Neural progenitor cell (in vitro differentiated cells): ENCODE results near the gene PFN4. TPM values are rescaled to one million over a fixed set of nuclear protein-coding genes. Genes with fewer than 3 reads are reported as not detected.

ENCODE experiments used
- DNase-seq: peaks from one replicate; pipeline ENCODE4 v3.0.0-alpha.2; 2016; ENCODE audit warnings: low spot score
- H2AFZ ChIP-seq: fragments of 200-600 bp; sonication (generic); replicated peaks from 2 replicates; pipeline ENCODE4 v1.6.1; 2016; ENCODE audit warnings: antibody characterized with exemption
- H3F3A ChIP-seq: fragments of 200-600 bp; sonication (generic); 2 replicates; pipeline ENCODE4 v1.6.1; 2016; ENCODE audit warnings: antibody characterized with exemption, low read depth
- H3K27ac ChIP-seq: fragments of 200-600 bp; sonication (generic); 2 replicates; pipeline ENCODE4 v1.5.1; 2016; ENCODE audit warnings: mild to moderate bottlenecking
- H3K27me3 ChIP-seq: fragments of 200-600 bp; sonication (generic); 2 replicates; pipeline ENCODE4 v1.6.1; 2016; ENCODE audit warnings: mild to moderate bottlenecking, moderate library complexity
- H3K36me3 ChIP-seq: fragments of 200-600 bp; sonication (generic); 2 replicates; pipeline ENCODE4 v1.5.1; 2016
- H3K4me1 ChIP-seq: fragments of 200-600 bp; sonication (generic); 2 replicates; pipeline ENCODE4 v1.6.1; 2016; ENCODE audit warnings: mixed run types
- H3K4me2 ChIP-seq: fragments of 200-600 bp; sonication (generic); 2 replicates; pipeline ENCODE4 v1.6.1; 2016
- H3K4me3 ChIP-seq: fragments of 200-600 bp; sonication (generic); 2 replicates; pipeline ENCODE4 v1.5.1; 2016
- H3K79me2 ChIP-seq: fragments of 200-600 bp; sonication (generic); 2 replicates; pipeline ENCODE4 v1.6.1; 2016; ENCODE audit warnings: low read depth
- H3K9ac ChIP-seq: fragments of 200-600 bp; sonication (generic); 2 replicates; pipeline ENCODE4 v1.6.1; 2016
- H3K9me3 ChIP-seq: fragments of 200-600 bp; sonication (generic); 2 replicates; pipeline ENCODE4 v1.5.1; 2016; ENCODE audit warnings: low read depth
- H4K20me1 ChIP-seq: fragments of 200-600 bp; sonication (generic); 2 replicates; pipeline ENCODE4 v1.6.1; 2016; ENCODE audit warnings: low read depth
- H3K27ac Mint-ChIP-seq: 3 replicates; pipeline ENCODE4 v1.8.0; 2021; ENCODE audit warnings: mixed read lengths
- H3K27me3 Mint-ChIP-seq: 2 replicates; pipeline ENCODE4 v1.8.0; 2022; ENCODE audit warnings: low read depth, mild to moderate bottlenecking, inconsistent platforms, moderate library complexity, mixed read lengths; ENCODE audit not compliant: insufficient read depth
- H3K36me3 Mint-ChIP-seq: 3 replicates; pipeline ENCODE4 v1.8.0; 2021; ENCODE audit warnings: mixed read lengths
- H3K4me1 Mint-ChIP-seq: 3 replicates; pipeline ENCODE4 v1.8.0; 2021; ENCODE audit warnings: mixed read lengths
- H3K4me3 Mint-ChIP-seq: 3 replicates; pipeline ENCODE4 v1.8.0; 2021; ENCODE audit warnings: mild to moderate bottlenecking, moderate library complexity, mixed read lengths
- H3K9me3 Mint-ChIP-seq: 3 replicates; pipeline ENCODE4 v1.8.0; 2020; ENCODE audit warnings: mixed read lengths
- CTCF ChIP-seq: fragments of 200-600 bp; sonication (generic); IDR thresholded peaks from 2 replicates; pipeline ENCODE4 v1.5.1; 2017; ENCODE audit warnings: antibody characterized with exemption, mild to moderate bottlenecking
- EZH2 ChIP-seq: fragments of 200-600 bp; sonication (generic); IDR thresholded peaks from 2 replicates; pipeline ENCODE4 v1.6.1; 2017; ENCODE audit warnings: antibody characterized with exemption, mild to moderate bottlenecking, moderate library complexity
- EZH2phosphoT487 ChIP-seq: fragments of 200-600 bp; sonication (generic); IDR thresholded peaks from 2 replicates; pipeline ENCODE4 v1.6.1; 2017; ENCODE audit warnings: antibody characterized with exemption
- total RNA-seq: library from RNA; depleted of rRNA; stranded (reverse); fragments of >200 nt; gene quantifications from 2 replicates; pipeline ENCODE4 v1.2.3, GENCODE V29; 2015; ENCODE audit warnings: low replicate concordance

PFN4 gene
- total RNA-seq, 1 donor from 2014 or later = 0.21 TPM

- peaks cover 12% of the 10 kb centered on the region for H3K9me3 Mint-ChIP-seq
- no peaks in the 10 kb centered on the region for H3K4me1 Mint-ChIP-seq
- no peak overlapping the region for H3K27ac Mint-ChIP-seq
Observed at GRCh38 chr2:24163601-24164000, 40.5 kb upstream of the PFN4 start.

GRCh38 chr2:24163186-24163585 is 40.1 kb upstream of the PFN4 start:
- no peaks in the 10 kb centered on the region for H3K27me3 ChIP-seq
- TF ChIP-seq EZH2 (no peak), EZH2phosphoT487 (no peak), CTCF (no peak)
- Mint-ChIP-seq H3K27ac (no peak overlapping the region), H3K4me1 (no peaks in the 10 kb centered on the region), H3K4me3 (no peak overlapping the region), H3K36me3 (peaks cover 10% of the 10 kb centered on the region), H3K9me3 (peaks cover 12% of the 10 kb centered on the region), H3K27me3 (peaks cover 5% of the 10 kb centered on the region)
- H3K4me2 ChIP-seq = no peak overlapping the region
- H3K9ac ChIP-seq = no peak overlapping the region
- DNase-seq = no peak
- no peaks in the 10 kb centered on the region for H3K79me2 ChIP-seq
- no peak overlapping the region for H3K4me3 ChIP-seq
- H2AFZ ChIP-seq = no peak overlapping the region
- no peaks in the 10 kb centered on the region for H3K4me1 ChIP-seq
- no peaks in the 10 kb centered on the region for H4K20me1 ChIP-seq
- H3F3A ChIP-seq = no peaks in the 10 kb centered on the region
- no peak overlapping the region for H3K27ac ChIP-seq
- H3K36me3 ChIP-seq = peaks cover 3% of the 10 kb centered on the region
- H3K9me3 ChIP-seq = peaks cover 8% of the 10 kb centered on the region

More at GRCh38 chr2:24163601-24164000, 40.5 kb upstream of the PFN4 start:
- H3K36me3 ChIP-seq = peaks cover 3% of the 10 kb centered on the region
- no peak overlapping the region for H3K4me2 ChIP-seq
- no peak for DNase-seq
- H3K9me3 ChIP-seq = peaks cover 8% of the 10 kb centered on the region
- H3K4me1 ChIP-seq = no peaks in the 10 kb centered on the region
- H3K4me3 Mint-ChIP-seq = no peak overlapping the region
- no peak overlapping the region for H3K27ac ChIP-seq
- H4K20me1 ChIP-seq = no peaks in the 10 kb centered on the region
- H3K27me3 Mint-ChIP-seq = peaks cover 5% of the 10 kb centered on the region
- no peaks in the 10 kb centered on the region for H3K27me3 ChIP-seq
- no peaks in the 10 kb centered on the region for H3F3A ChIP-seq
- TF ChIP-seq EZH2 = no peak
- no peak for TF ChIP-seq EZH2phosphoT487
- no peak for TF ChIP-seq CTCF
- no peaks in the 10 kb centered on the region for H3K79me2 ChIP-seq
- no peak overlapping the region for H2AFZ ChIP-seq
- H3K4me3 ChIP-seq = no peak overlapping the region
- peaks cover 6% of the 10 kb centered on the region for H3K36me3 Mint-ChIP-seq
- no peak overlapping the region for H3K9ac ChIP-seq

- Histone ChIP-seq H3K27ac (no peak overlapping the region), H3K4me2 (no peak overlapping the region), H3K4me1 (no peaks in the 10 kb centered on the region), H3K79me2 (no peaks in the 10 kb centered on the region), H3F3A (no peaks in the 10 kb centered on the region), H3K27me3 (no peaks in the 10 kb centered on the region), H3K4me3 (no peak overlapping the region), H3K9ac (no peak overlapping the region), H3K9me3 (peaks cover 8% of the 10 kb centered on the region), H3K36me3 (peaks cover 3% of the 10 kb centered on the region), H4K20me1 (no peaks in the 10 kb centered on the region), H2AFZ (no peak overlapping the region)
- no peak for DNase-seq
- Mint-ChIP-seq H3K36me3 (peaks cover 11% of the 10 kb centered on the region), H3K4me1 (no peaks in the 10 kb centered on the region), H3K27me3 (peaks cover 5% of the 10 kb centered on the region), H3K27ac (no peak overlapping the region), H3K4me3 (no peak overlapping the region), H3K9me3 (peaks cover 12% of the 10 kb centered on the region)
- TF ChIP-seq EZH2phosphoT487 (no peak), CTCF (no peak), EZH2 (no peak)
Observed at GRCh38 chr2:24162494-24162893, 39.4 kb upstream of the PFN4 start.
